Esophagus muscularis mucosa (tissue), 3 donors: ENCODE data around the gene HACE1.

Experiments
- POLR2AphosphoS5 ChIP-seq, 2 donors: sonication (generic); formaldehyde crosslinking; IDR thresholded peaks; one replicate each; pipeline ENCODE4 v1.6.1; 2017; ENCODE audit warnings: antibody characterized with exemption in 2 of 2
- TF ChIP-seq, protein P1 (sequence below), 3 experiments: fragments of 200-600 bp in 2 of 3; fragments of 450-650 bp in 1 of 3; sonication (generic) in 2 of 3; IDR thresholded peaks; one replicate each; pipeline ENCODE4 v1.5.1; 2017 to 2019; ENCODE audit warnings: antibody characterized with exemption in 3 of 3, mild to moderate bottlenecking in 2 of 3, moderate library complexity in 1 of 3

DNA sequence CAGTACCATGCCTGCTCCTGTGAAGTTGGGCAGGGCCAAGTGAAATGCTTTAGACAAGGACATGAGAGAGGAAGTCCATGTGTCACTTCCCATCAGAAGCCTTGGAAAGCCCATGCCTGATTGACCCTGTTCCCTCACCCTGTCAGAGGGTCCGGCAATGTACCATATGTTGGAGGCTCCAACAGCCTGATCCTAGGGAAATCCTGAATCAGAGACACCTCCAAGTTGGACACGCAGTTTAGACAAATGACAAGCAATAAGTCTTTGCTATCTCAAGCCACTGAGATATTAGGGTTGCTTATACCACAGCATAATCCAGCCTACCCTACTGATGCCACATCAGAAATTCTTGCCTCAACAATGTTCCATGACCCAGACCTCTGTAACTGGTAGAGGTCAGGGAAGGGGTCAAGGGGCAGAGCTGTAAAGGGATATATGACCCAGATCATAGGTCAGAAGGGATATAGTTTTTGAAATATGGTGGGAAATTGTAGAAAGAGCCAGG, 174.8 kb downstream of the HACE1 start:
- TF ChIP-seq, protein P1, sequence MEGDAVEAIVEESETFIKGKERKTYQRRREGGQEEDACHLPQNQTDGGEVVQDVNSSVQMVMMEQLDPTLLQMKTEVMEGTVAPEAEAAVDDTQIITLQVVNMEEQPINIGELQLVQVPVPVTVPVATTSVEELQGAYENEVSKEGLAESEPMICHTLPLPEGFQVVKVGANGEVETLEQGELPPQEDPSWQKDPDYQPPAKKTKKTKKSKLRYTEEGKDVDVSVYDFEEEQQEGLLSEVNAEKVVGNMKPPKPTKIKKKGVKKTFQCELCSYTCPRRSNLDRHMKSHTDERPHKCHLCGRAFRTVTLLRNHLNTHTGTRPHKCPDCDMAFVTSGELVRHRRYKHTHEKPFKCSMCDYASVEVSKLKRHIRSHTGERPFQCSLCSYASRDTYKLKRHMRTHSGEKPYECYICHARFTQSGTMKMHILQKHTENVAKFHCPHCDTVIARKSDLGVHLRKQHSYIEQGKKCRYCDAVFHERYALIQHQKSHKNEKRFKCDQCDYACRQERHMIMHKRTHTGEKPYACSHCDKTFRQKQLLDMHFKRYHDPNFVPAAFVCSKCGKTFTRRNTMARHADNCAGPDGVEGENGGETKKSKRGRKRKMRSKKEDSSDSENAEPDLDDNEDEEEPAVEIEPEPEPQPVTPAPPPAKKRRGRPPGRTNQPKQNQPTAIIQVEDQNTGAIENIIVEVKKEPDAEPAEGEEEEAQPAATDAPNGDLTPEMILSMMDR (IDR thresholded peaks at IDR 0.05) = no peak
- TF ChIP-seq POLR2AphosphoS5 (IDR thresholded peaks at IDR 0.05) = no peak
